Measurements from ENCODE around the gene GLIS1. TPM values are rescaled to one million over a fixed set of nuclear protein-coding genes. Genes with fewer than 3 reads are reported as not detected.

The GLIS1 gene
- total RNA-seq, 1 donor: 1.6 TPM

GRCh38 chr1:53532377-53532776 is 206.6 kb downstream of the GLIS1 start:
- TF ChIP-seq, protein P1, sequence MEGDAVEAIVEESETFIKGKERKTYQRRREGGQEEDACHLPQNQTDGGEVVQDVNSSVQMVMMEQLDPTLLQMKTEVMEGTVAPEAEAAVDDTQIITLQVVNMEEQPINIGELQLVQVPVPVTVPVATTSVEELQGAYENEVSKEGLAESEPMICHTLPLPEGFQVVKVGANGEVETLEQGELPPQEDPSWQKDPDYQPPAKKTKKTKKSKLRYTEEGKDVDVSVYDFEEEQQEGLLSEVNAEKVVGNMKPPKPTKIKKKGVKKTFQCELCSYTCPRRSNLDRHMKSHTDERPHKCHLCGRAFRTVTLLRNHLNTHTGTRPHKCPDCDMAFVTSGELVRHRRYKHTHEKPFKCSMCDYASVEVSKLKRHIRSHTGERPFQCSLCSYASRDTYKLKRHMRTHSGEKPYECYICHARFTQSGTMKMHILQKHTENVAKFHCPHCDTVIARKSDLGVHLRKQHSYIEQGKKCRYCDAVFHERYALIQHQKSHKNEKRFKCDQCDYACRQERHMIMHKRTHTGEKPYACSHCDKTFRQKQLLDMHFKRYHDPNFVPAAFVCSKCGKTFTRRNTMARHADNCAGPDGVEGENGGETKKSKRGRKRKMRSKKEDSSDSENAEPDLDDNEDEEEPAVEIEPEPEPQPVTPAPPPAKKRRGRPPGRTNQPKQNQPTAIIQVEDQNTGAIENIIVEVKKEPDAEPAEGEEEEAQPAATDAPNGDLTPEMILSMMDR (IDR thresholded peaks at IDR 0.05; ENCODE audit: insufficient read depth, low read length): no peak
- no peak overlapping the region for H3K4me3 ChIP-seq (ENCODE audit: low read depth, low read length)
- no peak for DNase-seq (ENCODE audit: low read depth)

- TF ChIP-seq, protein P1 (IDR thresholded peaks at IDR 0.05; ENCODE audit: insufficient read depth, low read length): no peak
- H3K4me3 ChIP-seq (ENCODE audit: low read depth, low read length): no peak overlapping the region
- no peak for DNase-seq (ENCODE audit: low read depth)
These were observed 208.4 kb downstream of the GLIS1 start for GRCh38 chr1:53530550-53530949.

GRCh38 chr1:53529555-53529954 is 209.4 kb downstream of the GLIS1 start:
- no peak for DNase-seq (ENCODE audit: low read depth)
- no peak overlapping the region for H3K4me3 ChIP-seq (ENCODE audit: low read depth, low read length)
- TF ChIP-seq, protein P1 (IDR thresholded peaks at IDR 0.05; ENCODE audit: insufficient read depth, low read length): no peak

- TF ChIP-seq, protein P1 (IDR thresholded peaks at IDR 0.05; ENCODE audit: insufficient read depth, low read length): no peak
- no peak for DNase-seq (ENCODE audit: low read depth)
- no peak overlapping the region for H3K4me3 ChIP-seq (ENCODE audit: low read depth, low read length)
These were observed 211.6 kb downstream of the GLIS1 start for GRCh38 chr1:53527368-53527767.

- peak; percentile 63 for DNase-seq (ENCODE audit: low read depth)
- H3K4me3 ChIP-seq (ENCODE audit: low read depth, low read length): no peak overlapping the region
- TF ChIP-seq, protein P1 (IDR thresholded peaks at IDR 0.05; ENCODE audit: insufficient read depth, low read length): no peak
These were observed 212.4 kb downstream of the GLIS1 start for GRCh38 chr1:53526451-53527101.

GRCh38 chr1:53525595-53525994 is 213.4 kb downstream of the GLIS1 start:
- TF ChIP-seq, protein P1 (IDR thresholded peaks at IDR 0.05; ENCODE audit: insufficient read depth, low read length): no peak
- H3K4me3 ChIP-seq (ENCODE audit: low read depth, low read length): no peak overlapping the region
- DNase-seq (ENCODE audit: low read depth): no peak
